ENCODE measurements around the gene DNAJC30.
A peak's percentile ranks its signal among the peaks of the same experiment; 100 is the strongest.

The DNAJC30 gene

GRCh38 chr7:73647725-73648592 lies 35.3 kb downstream of the DNAJC30 start:
- Histone ChIP-seq H2AFZ (ENCODE audit: low read depth, low read length) (peak overlapping the region; percentile 93), H3K36me3 (ENCODE audit: insufficient read depth, low read length) (no peaks in the 10 kb centered on the region), H3K27me3 (ENCODE audit: insufficient read depth, low read length) (peaks cover 55% of the 10 kb centered on the region), H3K4me3 (ENCODE audit: low read length) (peak overlapping the region; percentile 35), H3K4me1 (ENCODE audit: insufficient read depth, low read length) (peaks cover 7% of the 10 kb centered on the region), H3K9me3 (ENCODE audit: low read length) (no peaks in the 10 kb centered on the region)

- H3K4me1 ChIP-seq (ENCODE audit: insufficient read depth, low read length) = peaks cover 7% of the 10 kb centered on the region
- H3K27me3 ChIP-seq (ENCODE audit: insufficient read depth, low read length) = peaks cover 50% of the 10 kb centered on the region
- no peaks in the 10 kb centered on the region for H3K9me3 ChIP-seq (ENCODE audit: low read length)
- H3K4me3 ChIP-seq (ENCODE audit: low read length) = no peak overlapping the region
- H3K36me3 ChIP-seq (ENCODE audit: insufficient read depth, low read length) = no peaks in the 10 kb centered on the region
- H2AFZ ChIP-seq (ENCODE audit: low read depth, low read length) = no peak overlapping the region
These were observed 36.2 kb downstream of the DNAJC30 start for GRCh38 chr7:73646785-73647724.

DNA sequence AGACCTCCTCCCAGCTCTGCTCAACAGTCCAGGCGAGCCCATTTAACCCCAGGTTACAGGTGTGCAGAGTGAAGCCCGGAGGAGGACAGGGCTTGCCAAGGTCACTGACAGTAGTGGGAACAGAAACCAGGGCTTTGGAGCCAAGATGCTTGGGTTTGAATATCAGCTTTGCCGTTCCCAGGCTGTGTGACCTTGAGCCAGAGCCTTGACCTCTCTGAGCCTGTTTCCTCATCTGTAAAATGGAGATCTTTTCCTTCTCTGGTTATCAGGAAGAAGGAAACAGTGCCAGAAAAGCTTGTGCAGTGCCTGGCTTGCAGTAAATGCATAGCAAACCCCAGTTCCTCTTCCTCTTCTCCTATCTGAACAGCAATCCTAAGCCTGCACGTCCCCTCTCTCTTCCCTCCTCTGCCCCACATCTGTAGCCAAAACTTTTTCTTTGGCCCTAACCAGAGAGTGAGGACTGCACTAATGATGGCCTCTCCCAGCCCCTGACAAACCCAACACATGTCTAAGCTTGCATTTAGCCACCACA lies 37.5 kb downstream of the DNAJC30 start:
- no peak overlapping the region for H3K4me3 ChIP-seq (ENCODE audit: low read length)
- peaks cover 50% of the 10 kb centered on the region for H3K27me3 ChIP-seq (ENCODE audit: insufficient read depth, low read length)

DNA sequence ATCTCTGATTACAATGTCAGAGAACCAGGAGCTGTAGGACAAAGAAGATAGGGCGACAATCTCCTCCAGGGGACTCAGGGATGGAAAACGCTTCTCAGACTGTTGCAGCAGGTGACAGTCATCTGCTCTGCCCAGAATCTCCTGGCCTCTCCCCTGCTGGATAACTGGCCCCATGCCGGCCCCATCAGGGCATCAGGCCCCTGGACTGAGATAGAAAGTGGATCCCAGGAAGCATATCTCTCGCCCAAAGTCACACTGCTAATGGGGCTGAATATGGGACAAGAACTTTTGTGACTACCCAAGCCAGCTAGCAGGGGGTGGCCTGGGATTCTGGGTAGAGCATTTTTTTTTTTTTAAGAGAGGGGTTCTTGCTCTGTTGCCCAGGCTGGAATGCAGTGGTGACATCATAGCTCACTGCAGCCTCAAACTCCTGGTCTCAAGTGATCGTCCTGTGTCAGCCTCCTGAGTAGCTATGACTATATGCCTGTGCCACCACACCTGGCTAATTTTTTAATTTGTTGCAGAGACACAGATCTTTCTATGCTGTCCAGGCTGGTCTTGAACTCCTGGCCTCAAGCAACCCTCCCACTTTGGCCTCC lies 38.5 kb downstream of the DNAJC30 start:
- Histone ChIP-seq H3K4me3 (ENCODE audit: low read length) (no peak overlapping the region), H3K4me1 (ENCODE audit: insufficient read depth, low read length) (peaks cover 7% of the 10 kb centered on the region), H3K36me3 (ENCODE audit: insufficient read depth, low read length) (no peaks in the 10 kb centered on the region), H2AFZ (ENCODE audit: low read depth, low read length) (no peak overlapping the region), H3K9me3 (ENCODE audit: low read length) (peaks cover 3% of the 10 kb centered on the region), H3K27me3 (ENCODE audit: insufficient read depth, low read length) (peaks cover 43% of the 10 kb centered on the region)

More for the DNA sequence above, 37.5 kb downstream of the DNAJC30 start:
- H3K9me3 ChIP-seq (ENCODE audit: low read length) = peaks cover 3% of the 10 kb centered on the region
- H3K4me1 ChIP-seq (ENCODE audit: insufficient read depth, low read length) = peaks cover 7% of the 10 kb centered on the region
- H3K36me3 ChIP-seq (ENCODE audit: insufficient read depth, low read length) = no peaks in the 10 kb centered on the region
- H2AFZ ChIP-seq (ENCODE audit: low read depth, low read length) = no peak overlapping the region

DNA sequence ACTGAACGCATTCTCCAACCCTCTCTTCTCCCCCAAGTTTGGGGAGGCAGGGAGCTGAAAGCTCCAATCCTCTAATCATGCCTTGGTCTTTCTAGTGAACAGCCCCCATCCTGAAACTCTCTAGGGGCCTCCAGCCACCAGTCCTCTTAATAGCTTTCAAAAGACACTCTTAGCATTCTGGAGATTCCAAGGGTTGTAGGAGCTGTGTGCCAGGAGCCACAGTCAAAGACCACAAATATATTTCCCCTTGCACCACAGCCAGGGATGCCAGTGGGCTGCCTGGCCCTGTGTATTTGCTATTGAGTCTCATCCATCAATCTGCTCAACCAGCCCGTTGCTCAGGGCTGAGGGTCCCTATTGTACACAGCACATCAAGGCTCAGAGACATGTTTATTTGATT lies 40.4 kb downstream of the DNAJC30 start:
- H3K4me1 ChIP-seq (ENCODE audit: insufficient read depth, low read length) = peaks cover 2% of the 10 kb centered on the region
- no peaks in the 10 kb centered on the region for H3K36me3 ChIP-seq (ENCODE audit: insufficient read depth, low read length)
- H3K4me3 ChIP-seq (ENCODE audit: low read length) = no peak overlapping the region
- peaks cover 3% of the 10 kb centered on the region for H3K9me3 ChIP-seq (ENCODE audit: low read length)
- no peak overlapping the region for H2AFZ ChIP-seq (ENCODE audit: low read depth, low read length)
- H3K27me3 ChIP-seq (ENCODE audit: insufficient read depth, low read length) = peaks cover 24% of the 10 kb centered on the region

GRCh38 chr7:73638911-73639310 lies 44.3 kb downstream of the DNAJC30 start:
- Histone ChIP-seq H3K27me3 (ENCODE audit: insufficient read depth, low read length) (no peaks in the 10 kb centered on the region), H2AFZ (ENCODE audit: low read depth, low read length) (no peak overlapping the region), H3K4me3 (ENCODE audit: low read length) (no peak overlapping the region), H3K4me1 (ENCODE audit: insufficient read depth, low read length) (no peaks in the 10 kb centered on the region), H3K9me3 (ENCODE audit: low read length) (peaks cover 3% of the 10 kb centered on the region), H3K36me3 (ENCODE audit: insufficient read depth, low read length) (no peaks in the 10 kb centered on the region)

GRCh38 chr7:73635428-73636200 lies 47.6 kb downstream of the DNAJC30 start:
- Histone ChIP-seq H2AFZ (ENCODE audit: low read depth, low read length) (no peak overlapping the region), H3K36me3 (ENCODE audit: insufficient read depth, low read length) (no peaks in the 10 kb centered on the region), H3K4me1 (ENCODE audit: insufficient read depth, low read length) (no peaks in the 10 kb centered on the region), H3K4me3 (ENCODE audit: low read length) (no peak overlapping the region), H3K9me3 (ENCODE audit: low read length) (peaks cover 2% of the 10 kb centered on the region), H3K27me3 (ENCODE audit: insufficient read depth, low read length) (peaks cover 3% of the 10 kb centered on the region)

GRCh38 chr7:73633844-73634243 lies 49.4 kb downstream of the DNAJC30 start:
- peaks cover 2% of the 10 kb centered on the region for H3K9me3 ChIP-seq (ENCODE audit: low read length)
- H3K4me1 ChIP-seq (ENCODE audit: insufficient read depth, low read length) = no peaks in the 10 kb centered on the region
- peaks cover 3% of the 10 kb centered on the region for H3K27me3 ChIP-seq (ENCODE audit: insufficient read depth, low read length)
- H2AFZ ChIP-seq (ENCODE audit: low read depth, low read length) = no peak overlapping the region
- no peak overlapping the region for H3K4me3 ChIP-seq (ENCODE audit: low read length)
- no peaks in the 10 kb centered on the region for H3K36me3 ChIP-seq (ENCODE audit: insufficient read depth, low read length)

DNA sequence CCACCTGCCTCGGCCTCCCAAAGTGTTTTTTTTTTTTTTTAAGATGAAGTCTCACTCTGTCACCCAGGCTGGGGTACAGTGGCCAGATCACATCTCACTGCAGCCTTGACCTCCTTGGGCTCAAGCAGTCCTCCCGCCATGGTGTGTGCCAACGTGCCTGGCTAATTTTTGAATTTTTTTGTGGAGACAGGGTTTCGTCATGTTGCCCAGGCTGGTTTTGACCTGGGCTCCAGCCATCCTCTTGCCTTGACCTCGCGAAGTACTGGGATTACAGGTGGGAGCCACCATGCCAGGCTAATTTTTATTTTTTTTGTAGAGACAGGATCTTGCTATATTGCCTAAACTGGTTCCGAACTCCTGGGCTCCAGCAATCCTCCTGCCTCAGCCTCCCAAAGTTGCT lies 49.9 kb downstream of the DNAJC30 start:
- peaks cover 4% of the 10 kb centered on the region for H3K27me3 ChIP-seq (ENCODE audit: insufficient read depth, low read length)
- H2AFZ ChIP-seq (ENCODE audit: low read depth, low read length) = no peak overlapping the region
- H3K36me3 ChIP-seq (ENCODE audit: insufficient read depth, low read length) = no peaks in the 10 kb centered on the region
- H3K9me3 ChIP-seq (ENCODE audit: low read length) = peaks cover 2% of the 10 kb centered on the region
- no peak overlapping the region for H3K4me3 ChIP-seq (ENCODE audit: low read length)
- H3K4me1 ChIP-seq (ENCODE audit: insufficient read depth, low read length) = no peaks in the 10 kb centered on the region

DNA sequence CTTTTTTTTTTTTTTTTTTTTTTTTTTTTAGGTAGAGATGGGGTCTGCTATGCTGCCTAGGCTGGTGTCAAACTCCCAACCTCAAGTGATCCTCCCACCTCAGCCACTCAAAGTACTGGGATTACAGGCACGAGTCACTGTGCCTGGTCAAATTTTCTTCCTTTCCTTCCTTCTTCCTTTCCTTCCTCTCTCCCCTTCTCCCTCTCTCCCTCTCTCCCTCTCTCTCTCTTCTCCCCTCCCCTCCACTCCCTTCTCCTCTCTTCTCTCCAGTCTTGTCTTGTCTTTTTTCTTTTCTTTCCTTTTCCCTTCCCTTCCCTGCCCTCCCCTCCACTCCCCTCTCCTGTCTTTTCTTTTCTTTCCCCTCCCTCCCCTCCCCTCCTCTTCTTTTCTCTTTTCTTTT lies 51.7 kb downstream of the DNAJC30 start:
- Histone ChIP-seq H3K36me3 (ENCODE audit: insufficient read depth, low read length) (no peaks in the 10 kb centered on the region), H2AFZ (ENCODE audit: low read depth, low read length) (no peak overlapping the region), H3K4me1 (ENCODE audit: insufficient read depth, low read length) (no peaks in the 10 kb centered on the region), H3K27me3 (ENCODE audit: insufficient read depth, low read length) (peaks cover 19% of the 10 kb centered on the region), H3K4me3 (ENCODE audit: low read length) (no peak overlapping the region), H3K9me3 (ENCODE audit: low read length) (peaks cover 2% of the 10 kb centered on the region)
